Bronchial epithelial cell (primary cell): ENCODE data around the gene PGC. TPM values are rescaled to one million over a fixed set of nuclear protein-coding genes. Genes with fewer than 3 reads are reported as not detected.

Experiments used
- DNase-seq: peaks from one replicate; pipeline ENCODE4 v3.0.0-alpha.2; 2010; ENCODE audit warnings: low read depth
- FAIRE-seq: peaks from 2 replicates; lab custom pipeline; 2011; peaks lifted over from hg19 to GRCh38; lab: Jason Lieb, UNC
- H3K27me3 ChIP-seq: 2 replicates; pipeline ENCODE4 v1.5.1; 2011; ENCODE audit warnings: low read length; ENCODE audit not compliant: control insufficient read depth, insufficient read depth
- H3K36me3 ChIP-seq: 2 replicates; pipeline ENCODE4 v1.5.1; 2011; ENCODE audit warnings: low read length; ENCODE audit not compliant: control insufficient read depth, insufficient read depth
- H3K4me3 ChIP-seq: 2 replicates; pipeline ENCODE4 v1.5.1; 2011; ENCODE audit warnings: mild to moderate bottlenecking, low read depth, low read length, control low read depth
- CTCF ChIP-seq: IDR thresholded peaks from 2 replicates; pipeline ENCODE4 v1.5.1; 2011; ENCODE audit warnings: mild to moderate bottlenecking, moderate library complexity, low read length, control low read depth, inconsistent platforms; ENCODE audit not compliant: insufficient read depth, severe bottlenecking
- total RNA-seq: library from RNA; depleted of rRNA; stranded (reverse); fragments of >200 nt; gene quantifications from 2 replicates; pipeline ENCODE4 v1.2.1, GENCODE V29; 2014

The PGC gene
- total RNA-seq, 1 donor from 2014 or later = not detected

- H3K36me3 ChIP-seq = peaks cover 3% of the 10 kb centered on the region
- H3K4me3 ChIP-seq = no peak overlapping the region
- no peak for FAIRE-seq
- H3K27me3 ChIP-seq = no peaks in the 10 kb centered on the region
- no peak for TF ChIP-seq CTCF
- DNase-seq = no peak
Observed at GRCh38 chr6:41693281-41694240, 53.6 kb downstream of the PGC start.

- peaks cover 3% of the 10 kb centered on the region for H3K36me3 ChIP-seq
- no peak overlapping the region for H3K4me3 ChIP-seq
- H3K27me3 ChIP-seq = no peaks in the 10 kb centered on the region
- no peak for TF ChIP-seq CTCF
- FAIRE-seq (no peak), DNase-seq (no peak)
Observed at GRCh38 chr6:41692730-41693129, 54.5 kb downstream of the PGC start.

GRCh38 chr6:41692080-41692675 is 55.0 kb downstream of the PGC start:
- no peak for TF ChIP-seq CTCF
- no peak overlapping the region for H3K4me3 ChIP-seq
- peaks cover 3% of the 10 kb centered on the region for H3K36me3 ChIP-seq
- H3K27me3 ChIP-seq = no peaks in the 10 kb centered on the region
- FAIRE-seq (no peak), DNase-seq (no peak)

GRCh38 chr6:41691426-41692079 is 55.6 kb downstream of the PGC start:
- H3K36me3 ChIP-seq = peaks cover 3% of the 10 kb centered on the region
- DNase-seq (no peak), FAIRE-seq (no peak)
- H3K4me3 ChIP-seq = no peak overlapping the region
- H3K27me3 ChIP-seq = no peaks in the 10 kb centered on the region
- no peak for TF ChIP-seq CTCF

- FAIRE-seq = no peak
- Histone ChIP-seq H3K36me3 (peaks cover 5% of the 10 kb centered on the region), H3K4me3 (no peak overlapping the region), H3K27me3 (no peaks in the 10 kb centered on the region)
- no peak for TF ChIP-seq CTCF
- DNase-seq = no peak
Observed at GRCh38 chr6:41690541-41691330, 56.5 kb downstream of the PGC start.
